Natural killer cell (primary cell): ENCODE results near the gene BNC2. TPM values are rescaled to one million over a fixed set of nuclear protein-coding genes. Genes with fewer than 3 reads are reported as not detected.
A peak's percentile ranks its signal among the peaks of the same experiment; 100 is the strongest.

Experiments used
- ATAC-seq, 3 donors: fragments of 150-1000 bp in 2 of 3; fragments of 200-7000 bp in 1 of 3; cut with Tn5 transposase; 1 replicate in 1 of 3; 2 replicates in 2 of 3; pipeline ENCODE4 v1.10.0; 2021; ENCODE audit warnings: mild to moderate bottlenecking in 2 of 3, moderate library complexity in 2 of 3
- DNase-seq, 2 donors: peaks; one replicate each; pipeline versions ENCODE4 v3.0.0 to v3.0.0-alpha.2; 2013 to 2021; ENCODE audit warnings: mixed read lengths in 1 of 2
- H3K27ac ChIP-seq: one replicate; pipeline ENCODE4 v1.5.1; 2013; ENCODE audit warnings: mild to moderate bottlenecking, low read length
- H3K27me3 ChIP-seq: one replicate; pipeline ENCODE4 v1.6.1; 2013; ENCODE audit warnings: low read length; ENCODE audit not compliant: control insufficient read depth, insufficient read depth
- H3K36me3 ChIP-seq: one replicate; pipeline ENCODE4 v1.6.1; 2013; ENCODE audit warnings: low read length; ENCODE audit not compliant: control insufficient read depth, insufficient read depth
- H3K4me1 ChIP-seq: one replicate; pipeline ENCODE4 v1.6.1; 2013; ENCODE audit warnings: low read length; ENCODE audit not compliant: control insufficient read depth, insufficient read depth
- H3K4me3 ChIP-seq: one replicate; pipeline ENCODE4 v1.5.1; 2013; ENCODE audit warnings: low read length
- H3K9me3 ChIP-seq: one replicate; pipeline ENCODE4 v1.6.1; 2013; ENCODE audit warnings: low read length; ENCODE audit not compliant: control insufficient read depth, insufficient read depth
- H3K27ac Mint-ChIP-seq, 2 donors: one replicate each; pipeline ENCODE4 v1.8.0; 2022; ENCODE audit warnings: mild to moderate bottlenecking in 2 of 2, mixed read lengths in 2 of 2, moderate library complexity in 1 of 2
- H3K27me3 Mint-ChIP-seq, 2 donors: one replicate each; pipeline ENCODE4 v1.8.0; 2022; ENCODE audit warnings: low read depth in 2 of 2, mixed read lengths in 2 of 2
- H3K36me3 Mint-ChIP-seq: one replicate; pipeline ENCODE4 v1.8.0; 2022; ENCODE audit warnings: mixed read lengths
- H3K4me1 Mint-ChIP-seq, 2 donors: one replicate each; pipeline ENCODE4 v1.8.0; 2022; ENCODE audit warnings: mixed read lengths in 2 of 2
- H3K4me3 Mint-ChIP-seq: one replicate; pipeline ENCODE4 v1.8.0; 2022; ENCODE audit warnings: mild to moderate bottlenecking, moderate library complexity, mixed read lengths
- H3K9me3 Mint-ChIP-seq, 2 donors: one replicate each; pipeline ENCODE4 v1.8.0; 2022; ENCODE audit warnings: mixed read lengths in 2 of 2
- WGBS: methylation state at CpG from one replicate; pipeline ENCODE4 v1.1.7; 2013; ENCODE audit warnings: missing lambda C conversion rate; ENCODE audit not compliant: insufficient coverage; 5-methylcytosine and 5-hydroxymethylcytosine counted together
- intact Hi-C: fragments of 100-400 bp; cut with micrococcal nuclease; formaldehyde crosslinking; loops from one replicate; pipeline ENCODE4 v1.14.2; 2022
- total RNA-seq, 4 donors: library from RNA; stranded (reverse); fragments of 120-200 nt in 1 of 4; gene quantifications; one replicate each; pipeline versions ENCODE4 v1.2.3 to v1.2.4, GENCODE V29; 2013 to 2022
- TF ChIP-seq, protein P1 (sequence below): fragments of 200-600 bp; IDR thresholded peaks from one replicate; pipeline ENCODE4 v1.8.0; 2022; ENCODE audit warnings: antibody characterized with exemption

The BNC2 gene
- total RNA-seq, 3 donors from 2014 or later (not counting 1 experiment from before 2014, with no cell fraction given): 36.9 to 84.2 (median 66.5) TPM

DNA sequence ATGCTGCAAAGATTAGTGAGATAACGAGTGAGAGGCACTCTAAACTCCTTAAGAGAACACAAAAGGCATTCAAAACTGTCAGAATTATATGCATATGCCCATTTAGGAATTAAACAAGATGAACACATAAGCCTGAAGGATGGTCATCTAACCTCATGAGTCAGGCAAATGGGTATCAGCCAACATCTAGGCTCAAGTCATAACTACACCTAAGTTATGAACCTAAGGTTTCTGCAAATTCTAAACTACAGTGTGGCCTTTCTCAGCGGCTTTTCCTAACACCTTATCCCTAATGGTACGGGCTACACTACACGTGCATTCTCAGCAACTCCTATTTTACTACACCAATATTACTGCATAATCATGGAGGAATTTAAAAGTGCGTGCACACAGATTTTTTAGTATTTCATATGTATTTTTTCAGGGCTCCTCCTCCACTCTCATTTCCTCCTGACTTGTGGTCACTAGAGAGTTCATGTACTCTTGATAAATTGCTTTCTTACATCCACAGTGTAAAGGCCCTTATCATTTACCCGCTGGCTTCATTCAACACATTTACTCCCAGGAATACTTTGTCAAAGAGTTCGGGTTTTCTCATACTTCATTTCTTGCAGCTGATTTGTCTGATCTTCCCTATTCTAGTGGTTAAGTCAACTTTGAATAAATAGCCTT, 316.5 kb downstream of the BNC2 start:
- Histone ChIP-seq H3K9me3 (no peaks in the 10 kb centered on the region), H3K4me1 (no peaks in the 10 kb centered on the region), H3K36me3 (no peaks in the 10 kb centered on the region), H3K27me3 (no peaks in the 10 kb centered on the region), H3K4me3 (no peak overlapping the region), H3K27ac (no peak overlapping the region)
- Mint-ChIP-seq H3K27ac (no peak overlapping the region), H3K4me1 (peaks cover 9 to 18% of the 10 kb centered on the region in 2 donors), H3K36me3 (peaks cover 16% of the 10 kb centered on the region), H3K9me3 (no peaks in the 10 kb centered on the region), H3K27me3 (no peaks in the 10 kb centered on the region), H3K4me3 (no peak overlapping the region)
- intact Hi-C loops: no loop called here
- TF ChIP-seq, protein P1, sequence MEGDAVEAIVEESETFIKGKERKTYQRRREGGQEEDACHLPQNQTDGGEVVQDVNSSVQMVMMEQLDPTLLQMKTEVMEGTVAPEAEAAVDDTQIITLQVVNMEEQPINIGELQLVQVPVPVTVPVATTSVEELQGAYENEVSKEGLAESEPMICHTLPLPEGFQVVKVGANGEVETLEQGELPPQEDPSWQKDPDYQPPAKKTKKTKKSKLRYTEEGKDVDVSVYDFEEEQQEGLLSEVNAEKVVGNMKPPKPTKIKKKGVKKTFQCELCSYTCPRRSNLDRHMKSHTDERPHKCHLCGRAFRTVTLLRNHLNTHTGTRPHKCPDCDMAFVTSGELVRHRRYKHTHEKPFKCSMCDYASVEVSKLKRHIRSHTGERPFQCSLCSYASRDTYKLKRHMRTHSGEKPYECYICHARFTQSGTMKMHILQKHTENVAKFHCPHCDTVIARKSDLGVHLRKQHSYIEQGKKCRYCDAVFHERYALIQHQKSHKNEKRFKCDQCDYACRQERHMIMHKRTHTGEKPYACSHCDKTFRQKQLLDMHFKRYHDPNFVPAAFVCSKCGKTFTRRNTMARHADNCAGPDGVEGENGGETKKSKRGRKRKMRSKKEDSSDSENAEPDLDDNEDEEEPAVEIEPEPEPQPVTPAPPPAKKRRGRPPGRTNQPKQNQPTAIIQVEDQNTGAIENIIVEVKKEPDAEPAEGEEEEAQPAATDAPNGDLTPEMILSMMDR: no peak
- no peak for ATAC-seq
- WGBS: 77% methylated on average over 7 of the region's 7 CpGs
- DNase-seq: no peak

DNA sequence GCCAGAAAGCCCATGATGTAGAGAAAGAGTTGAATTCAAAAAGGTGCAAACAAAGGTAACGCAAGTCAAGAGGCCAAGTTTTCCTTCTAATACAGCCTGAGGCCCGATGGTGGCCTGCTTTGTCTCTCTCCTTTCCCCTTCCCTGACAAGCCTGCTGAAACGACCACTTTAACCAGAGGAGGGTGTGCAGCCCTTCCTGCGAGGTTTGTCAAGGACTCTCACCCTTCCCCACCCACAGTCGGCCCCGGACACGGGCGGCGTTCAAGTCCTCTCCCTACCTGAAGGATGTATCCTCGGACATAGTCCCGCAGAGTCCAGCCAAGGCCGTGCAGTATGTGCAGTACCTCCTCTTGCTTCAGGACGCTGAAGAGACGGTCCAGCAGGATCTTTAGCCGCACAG, 318.2 kb downstream of the BNC2 start:
- no peak overlapping the region for H3K4me3 Mint-ChIP-seq
- 89% methylated on average over 15 of the region's 15 CpGs for WGBS
- ATAC-seq: no peak
- no peaks in the 10 kb centered on the region for H3K27me3 Mint-ChIP-seq
- H3K36me3 ChIP-seq: no peaks in the 10 kb centered on the region
- TF ChIP-seq, protein P1: no peak
- H3K9me3 Mint-ChIP-seq: no peaks in the 10 kb centered on the region
- H3K4me3 ChIP-seq: no peak overlapping the region
- intact Hi-C loops: no loop called here
- peaks cover 16% of the 10 kb centered on the region for H3K36me3 Mint-ChIP-seq
- H3K27me3 ChIP-seq: no peaks in the 10 kb centered on the region
- DNase-seq: no peak
- H3K4me1 Mint-ChIP-seq: peaks cover 9 to 28% of the 10 kb centered on the region in 2 donors
- no peak overlapping the region for H3K27ac ChIP-seq
- no peaks in the 10 kb centered on the region for H3K9me3 ChIP-seq
- H3K27ac Mint-ChIP-seq: no peak overlapping the region
- H3K4me1 ChIP-seq: no peaks in the 10 kb centered on the region

DNA sequence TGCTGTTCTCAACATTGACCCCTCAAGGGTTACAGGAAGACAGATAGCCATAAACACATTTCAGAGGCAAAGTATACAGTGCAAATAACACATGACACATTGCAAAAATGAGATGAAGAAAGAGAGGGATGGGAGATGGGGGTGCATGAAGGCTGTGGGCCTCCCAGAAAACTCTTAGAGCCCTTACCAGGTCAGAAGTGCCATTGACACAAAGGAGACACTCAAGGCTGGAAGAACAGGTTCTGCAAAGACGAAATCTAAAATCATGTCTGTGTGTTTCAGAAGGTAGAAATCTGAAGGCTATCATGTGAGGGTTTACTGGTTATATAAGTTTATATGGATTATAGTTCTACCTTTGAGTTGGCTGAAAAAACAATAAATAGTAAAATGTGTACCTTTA, 318.8 kb downstream of the BNC2 start:
- WGBS: 79% methylated on average over 1 of the region's 1 CpG
- Histone ChIP-seq H3K4me3 (no peak overlapping the region), H3K4me1 (no peaks in the 10 kb centered on the region), H3K9me3 (no peaks in the 10 kb centered on the region), H3K27ac (no peak overlapping the region), H3K27me3 (no peaks in the 10 kb centered on the region), H3K36me3 (no peaks in the 10 kb centered on the region)
- no peak overlapping the region for H3K4me3 Mint-ChIP-seq
- peaks cover 16% of the 10 kb centered on the region for H3K36me3 Mint-ChIP-seq
- H3K9me3 Mint-ChIP-seq: no peaks in the 10 kb centered on the region
- TF ChIP-seq, protein P1: no peak
- intact Hi-C loops: no loop called here
- ATAC-seq: no peak
- no peaks in the 10 kb centered on the region for H3K27me3 Mint-ChIP-seq
- DNase-seq: no peak
- H3K27ac Mint-ChIP-seq: no peak overlapping the region
- H3K4me1 Mint-ChIP-seq: peaks cover 11 to 31% of the 10 kb centered on the region in 2 donors

DNA sequence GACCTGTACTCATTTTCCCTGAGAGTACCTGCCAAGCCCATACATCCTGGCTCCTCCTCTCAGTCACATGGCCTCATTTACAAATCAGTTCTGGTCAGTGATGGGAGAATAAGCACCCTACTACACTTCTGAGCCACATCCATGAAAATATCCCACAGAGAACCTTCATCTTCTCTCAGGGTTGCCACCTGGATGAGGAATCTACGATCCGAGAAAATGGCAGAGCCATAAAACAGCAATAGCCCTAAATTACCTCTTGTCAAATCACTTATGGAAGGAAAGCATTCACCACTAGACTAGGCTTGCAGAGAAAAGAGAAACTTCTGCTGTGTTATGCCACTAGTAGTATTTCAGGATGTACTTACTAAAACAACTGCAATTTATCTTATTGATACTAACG, 324.8 kb downstream of the BNC2 start:
- H3K36me3 ChIP-seq: no peaks in the 10 kb centered on the region
- WGBS: 100% methylated on average over 2 of the region's 3 CpGs
- no peaks in the 10 kb centered on the region for H3K36me3 Mint-ChIP-seq
- no peak overlapping the region for H3K4me3 ChIP-seq
- H3K4me1 Mint-ChIP-seq: peaks cover 45 to 60% of the 10 kb centered on the region in 2 donors
- no peaks in the 10 kb centered on the region for H3K4me1 ChIP-seq
- no peak overlapping the region for H3K4me3 Mint-ChIP-seq
- H3K27me3 ChIP-seq: no peaks in the 10 kb centered on the region
- TF ChIP-seq, protein P1: no peak
- no peaks in the 10 kb centered on the region for H3K27me3 Mint-ChIP-seq
- intact Hi-C loops: no loop called here
- H3K9me3 Mint-ChIP-seq: no peaks in the 10 kb centered on the region
- no peaks in the 10 kb centered on the region for H3K9me3 ChIP-seq
- no peak for DNase-seq
- ATAC-seq: no peak
- H3K27ac Mint-ChIP-seq: peak overlapping the region; percentile 38 to 54
- no peak overlapping the region for H3K27ac ChIP-seq
